GM23248 (cell line): ENCODE results near the gene ANKMY2. TPM values are rescaled to one million over a fixed set of nuclear protein-coding genes. Genes with fewer than 3 reads are reported as not detected.

Experiments
- DNase-seq: peaks from one replicate; pipeline ENCODE4 v3.0.0-alpha.2; 2015
- H2AFZ ChIP-seq: fragments of 200-600 bp; sonication (generic); 2 replicates; pipeline ENCODE4 v1.6.1; 2016; ENCODE audit warnings: antibody characterized with exemption
- H3F3A ChIP-seq: fragments of 200-600 bp; sonication (generic); 2 replicates; pipeline ENCODE4 v1.6.1; 2016; ENCODE audit warnings: mild to moderate bottlenecking, antibody characterized with exemption, mixed run types; ENCODE audit not compliant: insufficient read depth
- H3K27ac ChIP-seq: fragments of 200-600 bp; sonication (generic); 2 replicates; pipeline ENCODE4 v1.5.1; 2016; ENCODE audit warnings: mild to moderate bottlenecking
- H3K27me3 ChIP-seq: fragments of 200-600 bp; sonication (generic); replicated peaks from 2 replicates; pipeline ENCODE4 v1.6.1; 2016; ENCODE audit warnings: mild to moderate bottlenecking; ENCODE audit not compliant: insufficient read depth
- H3K36me3 ChIP-seq: fragments of 200-600 bp; sonication (generic); 2 replicates; pipeline ENCODE4 v1.6.1; 2016; ENCODE audit warnings: low read depth, mild to moderate bottlenecking
- H3K4me1 ChIP-seq: fragments of 200-600 bp; sonication (generic); 2 replicates; pipeline ENCODE4 v1.6.1; 2016; ENCODE audit warnings: mild to moderate bottlenecking; ENCODE audit not compliant: insufficient read depth
- H3K4me2 ChIP-seq: fragments of 200-600 bp; sonication (generic); one replicate; pipeline ENCODE4 v1.6.1; 2016; ENCODE audit warnings: mild to moderate bottlenecking; ENCODE audit not compliant: unreplicated experiment
- H3K4me3 ChIP-seq: fragments of 200-600 bp; sonication (generic); 2 replicates; pipeline ENCODE4 v1.5.1; 2016; ENCODE audit warnings: mild to moderate bottlenecking
- H3K79me2 ChIP-seq: fragments of 200-600 bp; sonication (generic); 2 replicates; pipeline ENCODE4 v1.6.1; 2016; ENCODE audit warnings: mild to moderate bottlenecking; ENCODE audit not compliant: insufficient read depth
- H3K9ac ChIP-seq: fragments of 200-600 bp; sonication (generic); 2 replicates; pipeline ENCODE4 v1.6.1; 2016; ENCODE audit warnings: mild to moderate bottlenecking
- H3K9me2 ChIP-seq: fragments of 200-600 bp; sonication (generic); 2 replicates; pipeline ENCODE4 v1.6.1; 2016; ENCODE audit warnings: mixed run types, mild to moderate bottlenecking, moderate library complexity; ENCODE audit not compliant: insufficient read depth
- H3K9me3 ChIP-seq: fragments of 200-600 bp; sonication (generic); one replicate; pipeline ENCODE4 v1.6.1; 2017; ENCODE audit warnings: low read depth
- H4K20me1 ChIP-seq: fragments of 200-600 bp; sonication (generic); 2 replicates; pipeline ENCODE4 v1.6.0; 2016; ENCODE audit not compliant: insufficient read depth
- EZH2 ChIP-seq: fragments of 200-600 bp; sonication (generic); IDR thresholded peaks from 2 replicates; pipeline ENCODE4 v1.6.1; 2018; ENCODE audit warnings: antibody characterized with exemption, mild to moderate bottlenecking; ENCODE audit not compliant: insufficient read depth, poor library complexity, severe bottlenecking
- EZH2phosphoT487 ChIP-seq: fragments of 200-600 bp; sonication (generic); IDR thresholded peaks from 2 replicates; pipeline ENCODE4 v1.6.1; 2018; ENCODE audit warnings: antibody characterized with exemption, moderate library complexity, mild to moderate bottlenecking, low read depth; ENCODE audit not compliant: insufficient read depth
- WGBS, 2 experiments: methylation state at CpG; one replicate each; pipeline ENCODE4 v1.1.6; 2015 to 2017; ENCODE audit warnings: low lambda C conversion rate in 2 of 2, low coverage in 1 of 2; ENCODE audit errors: missing lambda C conversion rate in 2 of 2; 5-methylcytosine and 5-hydroxymethylcytosine counted together
- in situ Hi-C: fragments of 300-500 bp; cut with MboI; formaldehyde crosslinking; loops from 2 replicates; pipeline ENCODE4 v1.15.0; 2020
- polyA plus RNA-seq: library from polyadenylated mRNA; unstranded; fragments of >200 nt; fragmentation: Nextera tagmentation; extraction: Ambion mirVana; gene quantifications from 2 replicates; pipeline ENCODE4 v1.2.1, GENCODE V29; 2016
- total RNA-seq: library from RNA; depleted of rRNA; stranded (reverse); fragments of >200 nt; shearing (Covaris generic); gene quantifications from 2 replicates; pipeline ENCODE4 v1.2.3, GENCODE V29; 2014

ANKMY2 gene
- total and polyA plus RNA-seq, 2 experiments from 2014 or later, result 19.3 to 23.1 TPM

DNA sequence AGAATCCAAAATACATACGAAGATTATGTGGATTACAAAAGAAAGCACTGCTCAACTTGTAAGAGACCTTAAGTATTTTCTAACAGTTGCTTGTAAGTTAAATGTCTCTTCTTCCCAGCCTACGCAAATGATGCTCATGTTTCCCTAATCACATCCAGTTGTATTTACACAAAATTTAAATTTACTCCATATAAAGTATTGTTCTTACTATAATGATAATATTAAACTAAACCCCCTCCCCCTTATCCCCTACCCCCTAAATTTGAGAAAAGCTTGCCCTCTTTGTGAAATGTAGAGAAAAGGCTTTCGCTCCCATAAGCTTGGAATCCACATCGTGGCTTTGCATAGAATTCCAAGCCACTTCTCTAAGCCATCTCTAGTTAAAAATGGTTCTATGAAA lies 29.4 kb downstream of the ANKMY2 start:
- in situ Hi-C loops, result no loop called here
- Histone ChIP-seq H3K9me2 (no peaks in the 10 kb centered on the region), H3K9me3 (no peaks in the 10 kb centered on the region), H2AFZ (no peak overlapping the region), H3F3A (no peaks in the 10 kb centered on the region), H3K4me1 (no peaks in the 10 kb centered on the region), H4K20me1 (no peaks in the 10 kb centered on the region), H3K36me3 (peaks cover 31% of the 10 kb centered on the region; the same call in 1 of the 2 replicates), H3K79me2 (no peaks in the 10 kb centered on the region), H3K4me2 (no peak overlapping the region), H3K27me3 (no peaks in the 10 kb centered on the region), H3K9ac (no peak overlapping the region), H3K27ac (no peak overlapping the region), H3K4me3 (no peak overlapping the region)
- TF ChIP-seq EZH2phosphoT487 (no peak), EZH2 (no peak)
- DNase-seq, result no peak
- 85 to 90% methylated on average over 4 of the region's 4 CpGs for WGBS, 2 experiments

DNA sequence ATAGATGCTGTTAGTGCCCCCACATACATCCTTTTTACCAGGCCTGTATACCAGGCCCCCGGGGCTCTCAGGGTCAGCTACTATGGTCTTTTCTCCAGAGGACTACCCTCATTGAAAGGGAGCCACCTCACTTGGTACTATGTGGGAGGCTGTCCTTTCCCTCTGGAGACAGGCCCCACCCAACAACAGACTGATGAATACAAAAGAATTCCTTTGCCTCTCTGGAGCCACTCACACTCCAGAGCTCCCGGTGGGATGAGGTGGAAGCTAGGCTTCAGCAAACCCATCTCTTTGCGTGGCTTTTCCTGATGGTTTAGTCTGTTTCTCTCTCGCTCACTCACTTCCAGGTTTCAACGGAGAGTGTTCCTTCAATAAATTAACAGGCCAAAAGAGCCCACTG lies 30.3 kb downstream of the ANKMY2 start:
- no peaks in the 10 kb centered on the region for H3K79me2 ChIP-seq
- H3K4me2 ChIP-seq, result no peak overlapping the region
- no peaks in the 10 kb centered on the region for H3F3A ChIP-seq
- no peaks in the 10 kb centered on the region for H4K20me1 ChIP-seq
- no peak overlapping the region for H3K9ac ChIP-seq
- no peaks in the 10 kb centered on the region for H3K9me3 ChIP-seq
- DNase-seq, result no peak
- no peak overlapping the region for H3K27ac ChIP-seq
- in situ Hi-C loops, result no loop called here
- no peaks in the 10 kb centered on the region for H3K27me3 ChIP-seq
- no peaks in the 10 kb centered on the region for H3K9me2 ChIP-seq
- 79% methylated on average over 5 of the region's 5 CpGs for WGBS, 2 experiments
- H2AFZ ChIP-seq, result no peak overlapping the region
- no peaks in the 10 kb centered on the region for H3K4me1 ChIP-seq
- TF ChIP-seq EZH2phosphoT487 (no peak), EZH2 (no peak)
- H3K4me3 ChIP-seq, result no peak overlapping the region
- peaks cover 22% of the 10 kb centered on the region; the same call in 1 of the 2 replicates for H3K36me3 ChIP-seq

DNA sequence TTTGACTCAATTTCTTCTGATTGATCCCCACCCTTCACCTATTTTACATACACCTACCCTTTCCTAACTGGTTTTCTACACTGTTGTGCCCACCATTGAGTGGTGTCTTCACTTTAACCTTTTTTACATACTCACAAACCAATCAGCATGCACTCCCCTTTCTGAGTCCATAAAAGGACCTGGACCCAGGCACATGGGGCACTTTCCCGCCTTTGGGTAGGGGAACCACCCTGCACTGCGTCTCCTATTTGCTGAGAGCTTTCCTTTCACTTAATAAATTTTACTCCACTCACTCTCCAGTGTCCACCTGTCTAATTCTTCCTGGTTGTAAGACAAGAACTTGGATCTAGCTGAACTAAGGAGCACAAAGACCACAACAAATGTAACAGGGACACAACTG lies 33.8 kb downstream of the ANKMY2 start:
- TF ChIP-seq EZH2 (no peak), EZH2phosphoT487 (no peak)
- Histone ChIP-seq H3K9me2 (no peaks in the 10 kb centered on the region), H3K36me3 (peaks cover 23% of the 10 kb centered on the region), H3K4me1 (no peaks in the 10 kb centered on the region), H3K9me3 (no peaks in the 10 kb centered on the region), H3K27ac (no peak overlapping the region), H3F3A (no peaks in the 10 kb centered on the region), H3K9ac (no peak overlapping the region), H3K79me2 (no peaks in the 10 kb centered on the region), H3K27me3 (no peaks in the 10 kb centered on the region), H2AFZ (no peak overlapping the region), H4K20me1 (no peaks in the 10 kb centered on the region), H3K4me2 (no peak overlapping the region), H3K4me3 (no peak overlapping the region)
- DNase-seq, result no peak
- WGBS, 2 experiments, result 94 to 97% methylated on average over 2 of the region's 2 CpGs
- in situ Hi-C loops, result no loop called here

GRCh38 chr7:16609842-16610450 lies 35.6 kb downstream of the ANKMY2 start:
- no peaks in the 10 kb centered on the region for H3F3A ChIP-seq
- H4K20me1 ChIP-seq, result no peaks in the 10 kb centered on the region
- TF ChIP-seq EZH2 (no peak), EZH2phosphoT487 (no peak)
- H3K79me2 ChIP-seq, result no peaks in the 10 kb centered on the region
- no peak overlapping the region for H3K27ac ChIP-seq
- H3K36me3 ChIP-seq, result peaks cover 30% of the 10 kb centered on the region
- no peaks in the 10 kb centered on the region for H3K9me3 ChIP-seq
- no peaks in the 10 kb centered on the region for H3K9me2 ChIP-seq
- no peak overlapping the region for H2AFZ ChIP-seq
- 88 to 89% methylated on average over 4 of the region's 4 CpGs for WGBS, 2 experiments
- H3K27me3 ChIP-seq, result no peaks in the 10 kb centered on the region
- no peak overlapping the region for H3K4me3 ChIP-seq
- in situ Hi-C loops, result no loop called here
- DNase-seq, result no peak
- no peaks in the 10 kb centered on the region for H3K4me1 ChIP-seq
- H3K9ac ChIP-seq, result no peak overlapping the region
- H3K4me2 ChIP-seq, result no peak overlapping the region

DNA sequence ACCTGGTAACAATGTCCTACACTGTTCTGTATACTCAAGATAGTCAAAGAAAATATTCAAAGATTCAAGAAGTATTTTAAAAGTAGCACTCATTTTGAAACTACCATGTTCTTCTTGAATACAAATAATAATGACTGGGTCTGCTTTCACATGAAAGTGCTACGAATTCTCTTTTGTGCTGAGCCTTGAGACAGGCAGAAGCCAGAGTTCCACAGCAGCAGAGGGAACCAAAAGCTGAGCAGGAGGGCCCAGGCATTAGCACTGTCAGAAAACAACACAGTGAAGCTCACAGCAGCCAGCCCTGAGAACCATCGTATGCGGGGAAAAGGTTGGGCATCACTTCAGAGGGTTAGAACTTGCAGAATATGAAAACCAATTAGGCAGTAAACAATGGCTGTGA lies 38.9 kb downstream of the ANKMY2 start:
- Histone ChIP-seq H3K9me2 (no peaks in the 10 kb centered on the region), H3F3A (no peaks in the 10 kb centered on the region), H3K4me3 (no peak overlapping the region), H3K9me3 (no peaks in the 10 kb centered on the region), H3K79me2 (no peaks in the 10 kb centered on the region), H3K4me1 (0 out of 2 replicates have a peak, but pooled peaks cover 3% of the 10 kb centered on the region), H4K20me1 (no peaks in the 10 kb centered on the region), H3K4me2 (no peak overlapping the region), H2AFZ (no peak overlapping the region), H3K27ac (no peak overlapping the region), H3K27me3 (no peaks in the 10 kb centered on the region), H3K36me3 (peaks cover 30% of the 10 kb centered on the region), H3K9ac (no peak overlapping the region)
- in situ Hi-C loops, result no loop called here
- WGBS, 2 experiments, result 89 to 90% methylated on average over 3 of the region's 3 CpGs
- TF ChIP-seq EZH2 (no peak), EZH2phosphoT487 (no peak)
- DNase-seq, result no peak
